Mammary epithelial cell (primary cell): Measurements from ENCODE around the gene CD63.

Experiments
- EZH2 ChIP-seq: IDR thresholded peaks from 2 replicates; pipeline ENCODE4 v1.6.1; 2012; ENCODE audit warnings: low read length, inconsistent platforms, borderline replicate concordance
- TF ChIP-seq, protein P1 (sequence below), 2 donors: IDR thresholded peaks in 1 of 2; conservative IDR thresholded peaks in 1 of 2; 2 replicates each; pipeline ENCODE4 v1.5.1; 2011 to 2012; ENCODE audit warnings: inconsistent platforms in 2 of 2, low read length in 2 of 2, mild to moderate bottlenecking in 2 of 2, control low read depth in 1 of 2, low read depth in 1 of 2; ENCODE audit not compliant: insufficient read depth in 1 of 2; ENCODE audit errors: extremely low read depth in 1 of 2

DNA sequence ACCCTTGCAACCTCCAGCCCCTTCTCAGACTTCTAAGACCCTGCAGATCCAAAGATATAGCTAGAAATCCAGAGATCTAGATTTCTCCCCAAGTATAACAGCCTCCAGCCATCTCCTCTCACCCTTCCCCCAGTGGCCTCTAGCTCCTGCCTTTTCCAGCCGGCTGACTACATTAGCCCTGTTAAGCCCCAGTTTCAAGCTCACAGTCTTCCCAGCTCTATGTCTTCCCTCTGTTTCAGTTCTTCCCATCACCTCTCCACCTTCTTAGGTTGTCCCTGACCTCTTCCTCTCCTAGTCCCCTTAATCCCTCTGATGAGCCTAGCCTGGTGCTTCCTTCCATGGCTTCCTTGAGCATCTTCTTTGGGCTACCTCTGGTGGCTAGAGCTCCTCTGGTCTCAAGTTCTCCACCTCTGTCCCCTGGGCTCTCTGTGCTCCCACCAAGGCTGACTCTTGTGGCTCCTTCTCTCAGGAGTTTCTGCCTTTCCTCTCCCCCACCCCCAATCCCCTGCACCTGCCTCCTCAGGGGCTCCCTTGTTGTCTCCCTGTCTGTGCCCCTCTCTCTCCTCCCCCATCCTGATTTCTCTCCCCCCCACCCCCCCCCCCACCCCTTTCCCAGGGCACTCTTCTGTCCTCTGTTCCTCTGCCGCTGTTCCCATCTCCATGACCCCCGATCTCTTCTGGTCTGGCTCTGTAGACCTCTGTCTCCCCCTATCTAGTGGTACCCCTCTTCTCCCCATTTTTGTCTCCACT is 13.3 kb upstream of the CD63 start:
- TF ChIP-seq, protein P1, sequence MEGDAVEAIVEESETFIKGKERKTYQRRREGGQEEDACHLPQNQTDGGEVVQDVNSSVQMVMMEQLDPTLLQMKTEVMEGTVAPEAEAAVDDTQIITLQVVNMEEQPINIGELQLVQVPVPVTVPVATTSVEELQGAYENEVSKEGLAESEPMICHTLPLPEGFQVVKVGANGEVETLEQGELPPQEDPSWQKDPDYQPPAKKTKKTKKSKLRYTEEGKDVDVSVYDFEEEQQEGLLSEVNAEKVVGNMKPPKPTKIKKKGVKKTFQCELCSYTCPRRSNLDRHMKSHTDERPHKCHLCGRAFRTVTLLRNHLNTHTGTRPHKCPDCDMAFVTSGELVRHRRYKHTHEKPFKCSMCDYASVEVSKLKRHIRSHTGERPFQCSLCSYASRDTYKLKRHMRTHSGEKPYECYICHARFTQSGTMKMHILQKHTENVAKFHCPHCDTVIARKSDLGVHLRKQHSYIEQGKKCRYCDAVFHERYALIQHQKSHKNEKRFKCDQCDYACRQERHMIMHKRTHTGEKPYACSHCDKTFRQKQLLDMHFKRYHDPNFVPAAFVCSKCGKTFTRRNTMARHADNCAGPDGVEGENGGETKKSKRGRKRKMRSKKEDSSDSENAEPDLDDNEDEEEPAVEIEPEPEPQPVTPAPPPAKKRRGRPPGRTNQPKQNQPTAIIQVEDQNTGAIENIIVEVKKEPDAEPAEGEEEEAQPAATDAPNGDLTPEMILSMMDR (conservative IDR thresholded peaks at IDR 0.05 in 1 of 2, IDR thresholded peaks at IDR 0.05 in 1 of 2; ENCODE audit: extremely low read depth in 1 of 2, insufficient read depth in 1 of 2, low read depth in 1 of 2, low read length in 2 of 2) = no peak
- no peak for TF ChIP-seq EZH2
